GM18858 (cell line): Measurements from ENCODE around the gene CYP2U1.
"Not testable (repeated sequence)": the region's sequence is repeated elsewhere in the genome, so short reads cannot be mapped to it uniquely, and the experiment has no call there.

Experiments used
- ATAC-seq: cut with Tn5 transposase; IDR thresholded peaks from one replicate; pipeline ENCODE4 v1.9.1; 2021; ENCODE audit not compliant: unreplicated experiment

The CYP2U1 gene

DNA sequence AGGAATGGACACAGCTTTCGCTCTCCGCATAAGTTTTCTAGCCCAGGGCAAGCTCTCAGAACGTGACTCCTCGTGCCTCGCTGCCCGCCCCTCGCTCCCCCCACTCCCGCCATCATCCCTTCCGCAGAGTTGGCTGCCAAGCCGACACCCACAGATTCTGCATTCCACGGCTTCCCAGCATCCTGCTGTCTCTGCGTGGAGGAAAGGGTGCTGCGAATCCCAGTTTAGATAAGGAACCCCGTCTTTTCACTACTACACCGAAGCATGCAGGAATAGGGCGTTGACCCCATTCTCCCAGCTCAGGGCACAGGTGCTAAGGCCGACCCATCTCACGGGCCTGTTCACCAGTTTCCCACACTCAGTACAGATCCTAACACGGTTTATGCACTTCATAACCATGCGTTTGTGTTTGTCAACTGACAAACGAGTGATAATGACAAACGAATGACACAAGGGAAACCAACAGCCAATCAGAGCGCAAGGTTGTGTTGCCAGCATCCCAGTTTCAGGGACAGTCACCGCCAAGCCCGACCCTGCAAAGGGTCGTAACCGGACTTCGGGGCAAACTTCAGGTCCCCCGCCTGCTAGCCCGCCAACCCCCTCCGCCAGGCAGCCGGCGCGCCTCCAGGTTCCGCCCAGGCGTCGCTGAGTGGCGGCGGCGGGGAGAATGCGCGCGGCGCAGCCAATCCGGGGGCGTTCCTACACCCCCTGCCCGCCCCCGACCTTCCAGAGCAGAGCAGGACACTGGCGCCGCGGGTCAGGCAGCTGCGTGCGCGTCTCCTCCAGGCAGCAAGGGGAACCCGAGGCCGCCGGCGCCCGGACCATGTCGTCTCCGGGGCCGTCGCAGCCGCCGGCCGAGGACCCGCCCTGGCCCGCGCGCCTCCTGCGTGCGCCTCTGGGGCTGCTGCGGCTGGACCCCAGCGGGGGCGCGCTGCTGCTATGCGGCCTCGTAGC is at the start of gene CYP2U1:
TSS of gene CYP2U1 (plus strand) at position 729 of the 954 bp plus-strand sequence. CDS start at position 824, 95 bp downstream.
- peak; percentile 87 for ATAC-seq

- ATAC-seq: no peak
Measured at GRCh38 chr4:107885865-107886264, 45.5 kb upstream of the CYP2U1 start.

DNA sequence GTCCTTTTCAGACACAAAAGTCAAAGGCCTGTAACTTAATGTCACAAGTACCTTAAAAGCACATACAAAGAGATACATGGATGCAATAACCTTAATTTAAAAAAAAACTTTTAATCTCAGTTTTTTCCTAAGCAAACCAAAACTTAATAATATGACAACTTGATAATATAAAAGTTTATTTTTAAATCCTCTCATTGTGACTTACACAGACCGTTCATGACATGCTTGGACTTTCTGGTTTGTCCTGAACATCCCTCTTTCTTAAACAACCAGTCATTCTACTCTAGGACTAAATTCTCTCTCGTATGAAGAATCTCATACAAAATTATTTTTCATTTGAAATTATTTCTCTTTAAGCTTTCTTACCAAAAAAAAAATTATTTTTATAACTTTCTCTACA is 43.1 kb upstream of the CYP2U1 start:
- no peak for ATAC-seq

- no peak for ATAC-seq
Measured at GRCh38 chr4:107890779-107891178, 40.6 kb upstream of the CYP2U1 start.

DNA sequence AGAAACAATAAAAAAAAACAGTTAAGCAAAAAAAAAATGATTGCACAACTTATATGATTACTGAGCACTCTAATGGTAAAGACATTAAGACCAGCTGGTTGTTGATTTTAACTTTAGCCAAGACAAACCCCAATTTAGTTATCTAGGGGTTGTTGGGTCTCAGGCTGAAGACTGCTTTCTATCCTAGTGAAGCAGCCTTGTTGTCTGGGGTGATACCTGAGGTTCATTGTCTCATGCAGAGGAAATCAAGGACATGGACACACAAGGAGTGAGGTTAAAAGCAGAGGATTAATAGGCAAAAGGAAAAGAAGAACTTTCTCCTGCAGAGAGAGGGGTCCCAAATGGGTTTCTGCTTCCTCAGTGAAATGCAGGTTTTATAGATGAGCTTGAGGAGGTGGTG is 40.0 kb upstream of the CYP2U1 start:
- no peak for ATAC-seq

DNA sequence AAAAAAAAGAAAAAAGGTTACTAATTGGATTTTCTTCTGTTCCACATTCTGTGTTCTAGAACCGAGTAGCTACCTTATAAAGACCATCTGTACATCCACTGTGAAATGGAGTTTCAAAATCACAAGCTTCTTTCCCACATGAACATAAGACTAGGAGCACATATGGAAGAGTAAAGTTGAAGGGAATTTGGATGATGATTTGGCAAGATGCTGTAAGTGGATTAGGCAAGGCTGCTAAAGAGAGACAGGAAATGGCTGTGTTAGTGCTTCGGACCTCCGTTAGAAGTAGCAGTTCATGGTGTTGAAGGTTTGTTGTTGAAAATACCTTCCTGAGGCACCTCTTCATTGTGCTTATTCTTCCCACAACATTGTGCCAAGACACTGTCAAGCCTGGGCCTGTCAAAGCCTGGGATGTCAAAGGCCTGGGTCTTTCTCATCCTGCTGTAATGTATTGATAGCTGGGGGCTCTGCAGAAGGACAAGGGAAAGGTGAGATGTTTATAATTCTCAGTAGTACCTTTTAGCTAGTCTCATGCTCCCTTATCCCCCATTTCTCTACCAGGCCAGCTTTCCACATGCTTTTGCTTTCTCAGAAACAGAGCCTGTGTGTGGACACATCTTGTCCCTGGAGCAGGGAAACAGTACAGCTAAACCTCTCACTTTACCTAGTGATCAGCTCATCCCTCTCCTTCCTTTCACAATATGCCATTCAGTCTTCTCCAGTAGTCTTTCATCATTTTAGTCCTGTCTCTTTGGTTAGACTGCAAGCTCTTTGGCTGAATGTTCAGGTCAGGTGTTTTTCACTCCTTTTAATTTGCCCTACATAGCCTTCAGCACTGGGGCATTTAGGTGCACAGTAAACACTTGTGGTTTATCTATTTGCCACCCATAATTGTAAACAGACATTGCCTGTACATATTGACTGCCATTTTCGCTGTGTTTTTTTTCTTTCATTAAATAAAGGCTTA is 37.9 kb upstream of the CYP2U1 start:
- ATAC-seq: no peak

DNA sequence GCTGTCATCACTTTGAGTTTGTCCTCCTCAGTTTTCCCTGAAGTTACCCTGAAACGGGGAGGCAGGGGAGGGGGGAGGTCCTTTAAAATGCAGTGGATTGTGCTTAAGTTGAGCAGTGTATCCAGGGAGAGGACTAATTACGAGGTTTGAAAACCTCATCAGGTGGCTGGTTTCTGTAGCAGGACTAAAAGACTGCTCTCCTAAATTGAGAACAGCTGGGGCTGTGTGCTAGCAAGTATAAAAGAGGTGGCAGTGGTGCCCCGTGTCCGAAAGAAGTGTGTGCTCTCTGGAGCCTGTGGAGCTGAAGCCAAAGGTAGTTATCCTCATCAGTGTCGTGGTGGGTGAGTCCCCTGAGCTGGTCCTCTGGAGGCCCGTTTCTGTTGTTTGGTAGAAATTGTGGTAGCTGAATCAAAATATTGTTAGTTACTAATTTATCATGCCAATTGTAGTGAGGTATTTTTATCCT is 37.2 kb upstream of the CYP2U1 start:
- ATAC-seq: no peak

DNA sequence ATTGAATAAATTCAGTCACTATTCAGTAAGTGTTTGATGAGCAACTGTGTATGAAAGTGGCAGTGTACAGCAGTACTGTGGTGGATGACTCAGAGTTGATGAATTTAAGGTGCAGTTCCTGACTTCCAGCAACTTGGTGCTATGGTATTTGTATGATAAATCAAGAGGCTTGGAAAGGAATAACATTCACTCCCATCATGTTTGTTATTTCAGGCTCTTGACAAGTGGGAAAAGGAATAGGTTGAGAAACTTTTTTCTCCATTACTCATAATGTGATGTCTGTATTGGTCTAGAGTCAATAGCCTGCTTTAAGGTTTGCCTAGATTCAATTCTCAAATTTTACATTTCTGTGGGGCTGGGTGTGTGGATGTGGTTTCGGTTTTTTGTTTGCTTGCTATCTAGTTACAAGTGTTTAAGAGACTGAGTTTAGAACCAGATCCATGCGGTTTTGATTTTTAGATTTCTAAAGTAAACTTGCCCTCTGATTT is 35.1 kb upstream of the CYP2U1 start:
- ATAC-seq: no peak

DNA sequence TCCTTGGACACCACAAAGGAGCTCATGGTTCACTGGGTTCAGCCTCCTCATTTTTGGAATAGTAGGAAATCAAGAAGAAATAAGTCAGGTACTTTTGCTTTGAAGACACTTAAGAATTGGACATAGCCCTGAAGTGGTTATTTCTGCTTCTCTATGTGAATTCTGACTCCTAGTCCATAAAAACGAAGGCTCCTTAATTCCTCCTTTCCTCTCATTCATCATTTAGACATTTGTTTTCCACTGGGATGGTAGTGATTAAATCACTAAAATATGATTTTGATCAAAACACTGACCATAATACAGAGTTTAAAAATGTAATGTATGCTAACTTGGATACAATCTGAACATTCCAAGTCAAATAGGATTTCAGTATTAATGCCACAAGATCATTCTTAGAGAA is 34.7 kb upstream of the CYP2U1 start:
- ATAC-seq: no peak

DNA sequence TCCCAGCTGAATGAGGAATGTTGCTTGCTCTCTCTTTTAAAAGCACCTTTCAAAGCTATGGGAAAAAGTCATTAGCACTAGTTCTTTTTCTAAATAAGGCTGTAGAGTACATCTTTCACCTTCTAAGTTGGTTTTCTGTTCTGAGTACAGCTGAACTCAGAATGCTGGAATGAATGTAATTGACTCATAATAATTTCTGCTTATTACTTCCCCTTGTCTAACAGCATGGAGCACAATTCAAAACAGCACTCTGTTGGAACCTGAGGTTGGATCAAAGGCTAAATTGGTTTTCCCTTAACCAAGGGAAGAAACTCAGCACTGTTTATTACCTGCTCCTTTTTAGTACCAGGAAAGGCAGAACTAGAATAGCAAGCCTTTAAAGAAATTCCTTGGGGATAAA is 33.5 kb upstream of the CYP2U1 start:
- no peak for ATAC-seq

DNA sequence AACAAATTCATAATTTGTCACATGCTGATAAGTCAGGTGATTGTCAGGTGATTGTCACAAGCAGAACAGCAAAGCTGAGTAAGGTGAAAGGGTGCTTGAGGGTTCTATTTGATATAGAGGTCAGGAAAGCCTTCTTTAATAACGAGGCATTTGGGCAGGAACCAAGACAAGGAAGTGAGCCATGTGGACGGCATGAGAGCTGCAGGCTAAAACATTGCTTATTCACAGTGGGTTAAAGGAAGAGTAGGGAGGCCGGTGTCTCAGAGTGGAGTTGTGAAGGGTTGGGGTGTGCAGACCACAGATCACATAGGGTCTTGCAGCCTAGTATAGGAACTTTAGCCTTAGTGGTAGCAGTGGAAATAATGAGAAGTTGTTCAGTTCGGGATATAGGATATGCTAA is 31.3 kb upstream of the CYP2U1 start:
- no peak for ATAC-seq

- no peak for ATAC-seq
Measured at GRCh38 chr4:107900508-107900907, 30.8 kb upstream of the CYP2U1 start.

DNA sequence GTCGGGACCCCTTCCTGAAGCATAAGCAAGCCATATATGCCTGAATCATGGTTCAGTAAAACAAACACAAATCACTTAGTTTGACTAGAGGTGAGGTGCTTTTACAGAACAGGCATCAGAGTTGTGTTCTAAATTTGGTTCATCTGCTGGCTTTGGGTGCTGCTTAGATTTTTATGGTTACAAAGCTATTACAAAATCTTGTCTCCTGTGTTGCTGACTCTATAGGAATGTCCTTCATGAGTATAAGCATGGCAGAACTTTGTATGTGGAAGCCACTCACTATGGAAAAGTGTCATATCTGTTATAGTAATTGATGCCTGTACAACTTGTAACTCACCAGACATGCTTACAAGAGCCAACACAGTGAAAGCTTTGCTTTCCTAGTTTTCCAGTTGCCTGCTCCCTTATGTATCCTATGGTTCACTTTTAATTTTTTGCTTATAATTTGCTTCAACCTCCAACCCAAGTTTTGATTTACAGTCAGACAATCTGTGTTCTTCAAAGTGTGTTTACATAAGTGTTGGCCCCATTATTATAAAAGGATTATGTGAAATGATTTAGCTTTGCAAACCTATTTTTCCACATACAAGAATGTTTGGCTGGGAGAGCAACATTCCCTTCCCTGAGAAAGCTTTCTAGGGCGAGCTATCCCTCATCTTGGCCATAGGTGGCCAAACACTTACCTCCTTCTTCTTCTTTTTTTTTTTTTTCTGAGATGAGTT is 30.0 kb upstream of the CYP2U1 start:
- ATAC-seq: no peak

DNA sequence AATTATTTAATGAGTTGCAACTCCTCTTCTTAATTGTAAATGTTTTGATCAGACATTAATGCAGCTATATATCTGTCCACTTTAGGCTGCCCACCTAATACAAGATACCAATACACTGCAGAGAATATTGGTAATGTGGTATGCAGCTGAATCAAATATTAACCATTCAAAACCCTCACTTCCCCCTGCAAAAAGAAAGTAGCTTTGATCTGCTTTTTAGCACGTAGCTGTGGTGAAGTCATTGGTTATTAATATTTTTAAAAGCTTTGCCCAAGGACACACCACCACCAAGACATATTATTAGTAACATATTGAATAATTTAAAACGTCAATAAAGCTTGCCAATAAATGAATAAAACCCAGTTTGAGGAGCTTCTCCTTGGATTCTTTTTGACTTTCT is 28.6 kb upstream of the CYP2U1 start:
- ATAC-seq: peak; percentile 83

GRCh38 chr4:107905082-107905481 is 26.3 kb upstream of the CYP2U1 start:
- not testable (repeated sequence) for ATAC-seq

GRCh38 chr4:107906458-107907100 is 24.8 kb upstream of the CYP2U1 start:
- ATAC-seq: no peak

GRCh38 chr4:107908377-107908776 is 23.0 kb upstream of the CYP2U1 start:
- no peak for ATAC-seq

DNA sequence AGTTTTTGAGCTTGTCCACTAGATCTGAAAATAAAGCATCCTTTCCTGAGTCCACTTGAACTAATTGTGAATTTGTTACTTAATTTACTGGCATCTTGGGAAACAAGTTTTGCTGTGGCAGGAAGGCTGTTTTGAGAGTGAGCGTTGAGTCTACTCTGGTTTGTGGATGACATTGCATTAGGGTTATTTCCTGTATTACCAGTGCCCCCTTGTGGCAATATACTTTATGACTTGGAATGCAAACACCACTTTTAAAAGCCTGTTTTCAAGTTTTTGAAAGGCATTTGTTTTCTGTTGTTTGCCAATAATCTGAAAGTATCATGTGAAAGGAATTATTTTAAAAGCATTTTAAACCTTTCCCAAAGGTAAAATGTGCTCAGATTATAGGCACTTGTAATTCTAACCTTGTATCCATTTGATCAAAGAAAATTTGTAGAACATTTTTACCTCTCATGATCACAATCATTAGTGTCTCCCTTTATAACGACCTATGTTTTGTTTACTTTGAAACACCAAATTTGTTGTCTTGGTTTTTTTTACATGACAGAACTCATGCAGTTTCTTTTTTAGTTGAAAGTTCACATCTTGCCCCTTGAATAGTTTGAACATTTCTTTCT is 18.0 kb upstream of the CYP2U1 start:
- peak; percentile 94 for ATAC-seq

GRCh38 chr4:107915220-107915619 is 16.1 kb upstream of the CYP2U1 start:
- ATAC-seq: no peak

DNA sequence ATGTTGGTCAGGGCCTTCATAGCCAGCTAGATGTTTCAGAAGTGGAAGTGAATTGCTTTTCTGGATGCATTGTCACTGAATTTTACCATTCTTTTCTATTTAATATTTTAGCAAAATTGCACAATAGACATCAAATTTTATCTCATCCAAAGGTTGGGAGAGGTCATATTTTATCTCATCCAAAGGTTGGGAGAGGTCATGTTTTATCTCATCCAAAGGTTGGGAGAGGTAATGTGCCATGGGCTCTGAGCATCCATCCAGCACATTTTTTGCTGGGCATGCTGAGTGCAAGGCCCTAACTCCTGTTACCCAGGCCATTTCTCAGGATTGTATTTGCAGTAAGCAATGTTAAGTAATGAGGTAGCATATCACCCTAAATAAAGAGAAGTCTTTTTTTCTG is 14.7 kb upstream of the CYP2U1 start:
- no peak for ATAC-seq
